ENCODE data around the gene GPA33.
"Not testable (repeated sequence)": the region's sequence is repeated elsewhere in the genome, so short reads cannot be mapped to it uniquely, and the experiment has no call there.

The GPA33 gene

GRCh38 chr1:167054946-167055630 is 35.1 kb downstream of the GPA33 start:
- DNase-seq = no peak

- DNase-seq = no peak
These were observed 35.6 kb downstream of the GPA33 start for GRCh38 chr1:167054531-167054930.

GRCh38 chr1:167052389-167052788 is 37.8 kb downstream of the GPA33 start:
- DNase-seq = no peak

GRCh38 chr1:167051907-167052306 is 38.3 kb downstream of the GPA33 start:
- no peak for DNase-seq

GRCh38 chr1:167043752-167044488 is 46.3 kb downstream of the GPA33 start:
- DNase-seq = no peak

- no peak for DNase-seq
These were observed 56.5 kb downstream of the GPA33 start for GRCh38 chr1:167033646-167034045.

- DNase-seq = not testable (repeated sequence)
These were observed 60.6 kb downstream of the GPA33 start for GRCh38 chr1:167029553-167029952.

GRCh38 chr1:167022384-167022783 is 67.8 kb downstream of the GPA33 start:
- DNase-seq = no peak

GRCh38 chr1:167016100-167016750 is 74.0 kb downstream of the GPA33 start:
- DNase-seq = no peak

- no peak for DNase-seq
These were observed 76.9 kb downstream of the GPA33 start for GRCh38 chr1:167013108-167013929.

GRCh38 chr1:167012570-167012969 is 77.6 kb downstream of the GPA33 start:
- DNase-seq = no peak

GRCh38 chr1:167011560-167012191 is 78.5 kb downstream of the GPA33 start:
- no peak for DNase-seq

- DNase-seq = no peak
These were observed 86.5 kb downstream of the GPA33 start for GRCh38 chr1:167003711-167004110.
